ENCODE measurements around the gene LVRN. TPM values are rescaled to one million over a fixed set of nuclear protein-coding genes. Genes with fewer than 3 reads are reported as not detected.

The LVRN gene
- total RNA-seq, 1 donor from 2014 or later: 0.26 TPM

DNA sequence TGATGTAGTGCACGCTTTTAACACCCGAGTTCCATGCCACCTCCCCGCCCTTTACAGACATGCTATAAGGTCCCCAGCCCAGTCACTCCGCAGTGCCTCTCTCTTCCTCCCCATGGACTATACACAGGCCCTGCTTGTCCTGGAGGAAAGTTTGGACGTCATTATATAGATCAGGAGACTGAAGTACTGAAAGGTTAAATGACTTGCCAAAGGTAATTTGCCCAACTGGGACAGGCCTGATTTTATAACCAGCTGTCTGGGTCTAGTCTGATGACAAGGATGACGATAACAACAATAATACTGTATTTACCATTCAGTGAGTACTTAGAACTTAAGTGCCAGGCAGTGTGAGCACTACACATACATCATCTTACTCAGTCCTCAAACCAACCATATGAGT lies 33.1 kb downstream of the LVRN start:
- FAIRE-seq (no peak), DNase-seq (ENCODE audit: low read depth) (no peak)
- H3K36me3 ChIP-seq (ENCODE audit: control insufficient read depth, insufficient read depth, low read length): no peaks in the 10 kb centered on the region
- no peaks in the 10 kb centered on the region for H3K27me3 ChIP-seq (ENCODE audit: control insufficient read depth, insufficient read depth, low read length)
- TF ChIP-seq CTCF (IDR thresholded peaks at IDR 0.05; ENCODE audit: insufficient read depth, low read length, severe bottlenecking): no peak
- no peak overlapping the region for H3K4me3 ChIP-seq (ENCODE audit: low read depth, low read length)

GRCh38 chr5:116002116-116002906 lies 40.0 kb downstream of the LVRN start:
- no peak for TF ChIP-seq CTCF (IDR thresholded peaks at IDR 0.05; ENCODE audit: insufficient read depth, low read length, severe bottlenecking)
- peak; percentile 14 for DNase-seq (ENCODE audit: low read depth)
- Histone ChIP-seq H3K4me3 (ENCODE audit: low read depth, low read length) (no peak overlapping the region), H3K36me3 (ENCODE audit: control insufficient read depth, insufficient read depth, low read length) (no peaks in the 10 kb centered on the region), H3K27me3 (ENCODE audit: control insufficient read depth, insufficient read depth, low read length) (no peaks in the 10 kb centered on the region)
- no peak for FAIRE-seq

- Histone ChIP-seq H3K4me3 (ENCODE audit: low read depth, low read length) (no peak overlapping the region), H3K27me3 (ENCODE audit: control insufficient read depth, insufficient read depth, low read length) (no peaks in the 10 kb centered on the region), H3K36me3 (ENCODE audit: control insufficient read depth, insufficient read depth, low read length) (no peaks in the 10 kb centered on the region)
- no peak for TF ChIP-seq CTCF (IDR thresholded peaks at IDR 0.05; ENCODE audit: insufficient read depth, low read length, severe bottlenecking)
- DNase-seq (ENCODE audit: low read depth) (no peak), FAIRE-seq (no peak)
Measured at GRCh38 chr5:116004248-116004647, 42.0 kb downstream of the LVRN start.

- TF ChIP-seq CTCF (IDR thresholded peaks at IDR 0.05; ENCODE audit: insufficient read depth, low read length, severe bottlenecking): no peak
- H3K4me3 ChIP-seq (ENCODE audit: low read depth, low read length): no peak overlapping the region
- H3K27me3 ChIP-seq (ENCODE audit: control insufficient read depth, insufficient read depth, low read length): no peaks in the 10 kb centered on the region
- FAIRE-seq (no peak), DNase-seq (ENCODE audit: low read depth) (no peak)
- H3K36me3 ChIP-seq (ENCODE audit: control insufficient read depth, insufficient read depth, low read length): no peaks in the 10 kb centered on the region
Measured at GRCh38 chr5:116009806-116010205, 47.5 kb downstream of the LVRN start.

DNA sequence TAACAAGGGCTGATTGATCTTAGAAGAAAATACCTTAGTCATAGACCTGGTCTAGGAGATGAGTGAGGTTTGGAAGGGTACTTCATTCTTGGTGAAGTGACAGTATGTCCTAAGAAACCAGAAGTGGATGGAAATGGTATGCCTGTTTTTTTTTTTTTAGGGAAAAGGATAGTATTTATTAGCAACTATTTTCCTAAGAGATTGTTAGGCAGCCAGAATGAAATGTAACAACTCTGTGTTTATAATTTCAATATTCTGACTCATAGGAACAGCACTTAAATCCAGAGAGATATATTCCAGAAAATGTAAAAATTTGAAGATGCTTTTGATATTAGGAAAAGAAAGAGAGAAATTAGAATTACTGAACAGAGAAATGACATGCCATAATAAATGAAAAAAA lies 48.8 kb downstream of the LVRN start:
- H3K36me3 ChIP-seq (ENCODE audit: control insufficient read depth, insufficient read depth, low read length): no peaks in the 10 kb centered on the region
- TF ChIP-seq CTCF (IDR thresholded peaks at IDR 0.05; ENCODE audit: insufficient read depth, low read length, severe bottlenecking): no peak
- FAIRE-seq (no peak), DNase-seq (ENCODE audit: low read depth) (no peak)
- H3K4me3 ChIP-seq (ENCODE audit: low read depth, low read length): no peak overlapping the region
- no peaks in the 10 kb centered on the region for H3K27me3 ChIP-seq (ENCODE audit: control insufficient read depth, insufficient read depth, low read length)
